HG02938 (cell line): ENCODE data around the gene MLH1.
A peak's percentile ranks its signal among the peaks of the same experiment; 100 is the strongest.

Source experiments
- ATAC-seq: cut with Tn5 transposase; IDR thresholded peaks from one replicate; pipeline ENCODE4 v1.9.1; 2021; ENCODE audit warnings: mild to moderate bottlenecking, moderate library complexity; ENCODE audit not compliant: unreplicated experiment

The MLH1 gene

DNA sequence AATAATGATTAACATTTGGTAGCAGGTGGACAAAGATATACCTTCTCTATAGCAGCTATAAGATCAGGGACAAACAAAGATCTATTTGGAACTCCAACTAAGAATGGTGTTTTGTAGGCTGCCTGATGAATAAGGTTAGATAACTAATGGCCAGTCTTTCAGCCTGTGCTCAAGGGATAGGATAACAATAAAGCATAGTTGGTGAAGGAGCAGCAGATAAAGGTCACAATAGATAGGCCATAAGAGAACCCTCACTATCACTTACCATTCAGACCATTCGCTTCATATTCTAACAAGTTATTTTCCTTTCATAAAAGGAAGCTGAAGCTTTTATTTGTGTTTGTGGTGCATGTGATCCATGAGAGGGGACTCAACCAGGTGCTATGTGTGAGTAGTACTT, 20.2 kb upstream of the MLH1 start:
- no peak for ATAC-seq

DNA sequence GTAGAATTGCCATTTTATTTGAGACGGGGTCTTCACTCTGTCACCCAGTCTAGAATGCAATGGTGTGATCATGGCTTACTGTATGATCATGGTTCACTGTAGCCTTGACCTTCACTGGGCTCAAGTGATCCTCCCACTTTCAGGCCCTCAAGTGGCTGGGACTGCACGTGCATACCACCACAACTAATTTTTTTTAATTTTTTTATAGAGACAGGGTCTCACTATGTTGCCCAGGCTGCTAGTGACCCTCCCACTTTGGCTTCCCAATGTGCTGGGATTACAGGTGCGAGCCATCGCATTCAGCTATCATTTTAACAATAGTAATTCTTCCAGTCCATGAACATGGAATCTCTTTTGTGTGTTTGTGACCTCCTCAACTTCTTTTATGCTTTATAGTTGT, 12.3 kb upstream of the MLH1 start:
- ATAC-seq, result no peak

DNA sequence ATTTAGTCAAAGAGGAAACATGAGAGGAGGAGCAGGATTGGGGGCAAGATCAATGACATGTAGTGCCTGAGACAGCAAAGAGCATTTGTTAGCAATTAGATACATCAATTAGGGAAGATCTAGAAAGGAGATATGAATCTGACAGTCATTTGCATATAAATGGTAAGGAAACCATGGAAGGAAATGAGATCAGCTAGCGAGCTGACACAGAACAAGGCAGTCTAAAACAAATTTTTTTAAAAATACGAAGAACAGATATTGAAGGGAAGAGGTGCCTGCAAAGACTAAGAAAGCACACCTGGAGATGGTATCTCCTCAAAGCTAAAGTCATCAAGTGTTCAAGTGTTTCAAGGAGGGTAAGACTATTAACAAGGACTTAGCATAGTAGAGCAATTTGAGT, 5.0 kb upstream of the MLH1 start:
- ATAC-seq, result no peak

DNA sequence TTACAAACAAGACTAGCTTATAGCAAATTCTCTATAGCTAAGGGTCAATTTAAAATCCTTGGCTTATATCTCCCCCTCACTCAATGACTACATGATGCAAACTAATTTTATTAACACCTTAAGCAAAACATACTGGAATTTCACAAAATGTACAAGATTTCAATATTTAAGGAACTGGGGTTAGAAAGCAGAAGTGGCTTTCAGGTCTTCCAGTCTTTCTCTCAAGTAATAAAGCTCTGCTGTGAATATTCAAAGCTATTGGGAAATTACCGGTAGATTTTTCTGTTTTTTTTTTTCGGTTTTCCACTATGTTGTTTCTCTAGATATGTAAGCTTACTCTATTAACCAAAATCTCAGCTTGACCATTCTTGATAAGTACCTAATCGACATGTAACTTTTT, 4.3 kb upstream of the MLH1 start:
- ATAC-seq, result no peak

DNA sequence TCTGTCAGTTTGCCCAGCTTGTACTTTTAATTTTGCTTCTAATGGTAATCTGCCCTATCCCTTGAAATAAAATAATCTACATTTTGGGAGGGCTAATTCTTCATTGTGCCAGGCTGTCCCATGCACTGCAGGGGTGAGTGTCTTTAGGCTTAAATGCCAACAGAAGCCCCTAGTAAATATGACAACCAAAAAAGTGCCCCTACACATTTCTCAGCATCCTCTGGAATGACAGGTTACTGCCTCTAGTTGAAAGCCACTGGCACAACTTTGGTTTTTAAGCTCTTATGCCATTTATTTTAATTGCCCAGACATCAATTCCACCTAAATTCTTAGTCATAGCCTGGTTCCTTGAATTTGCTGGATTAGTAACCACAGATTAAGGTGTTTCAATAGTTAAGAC, 3.8 kb upstream of the MLH1 start:
- ATAC-seq, result no peak

DNA sequence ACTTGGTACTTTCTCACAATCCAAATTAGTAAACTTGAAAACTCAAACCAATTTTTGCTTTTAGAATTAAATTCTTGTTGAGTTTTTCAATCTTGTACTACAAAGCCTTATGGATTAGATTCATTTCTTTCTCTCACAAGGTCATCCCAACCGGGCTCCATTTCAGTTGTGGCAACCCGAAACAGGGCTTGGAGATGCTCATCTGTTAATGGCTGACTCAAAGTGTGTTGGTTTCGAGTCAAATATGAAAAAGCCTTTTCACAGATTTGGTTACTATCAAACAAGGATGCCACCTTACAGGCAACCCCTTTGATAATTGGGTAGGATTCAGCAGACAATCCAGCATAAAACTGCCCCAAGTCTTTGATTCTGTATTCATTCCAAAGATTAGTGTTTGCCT, 2.2 kb upstream of the MLH1 start:
- ATAC-seq, result no peak

DNA sequence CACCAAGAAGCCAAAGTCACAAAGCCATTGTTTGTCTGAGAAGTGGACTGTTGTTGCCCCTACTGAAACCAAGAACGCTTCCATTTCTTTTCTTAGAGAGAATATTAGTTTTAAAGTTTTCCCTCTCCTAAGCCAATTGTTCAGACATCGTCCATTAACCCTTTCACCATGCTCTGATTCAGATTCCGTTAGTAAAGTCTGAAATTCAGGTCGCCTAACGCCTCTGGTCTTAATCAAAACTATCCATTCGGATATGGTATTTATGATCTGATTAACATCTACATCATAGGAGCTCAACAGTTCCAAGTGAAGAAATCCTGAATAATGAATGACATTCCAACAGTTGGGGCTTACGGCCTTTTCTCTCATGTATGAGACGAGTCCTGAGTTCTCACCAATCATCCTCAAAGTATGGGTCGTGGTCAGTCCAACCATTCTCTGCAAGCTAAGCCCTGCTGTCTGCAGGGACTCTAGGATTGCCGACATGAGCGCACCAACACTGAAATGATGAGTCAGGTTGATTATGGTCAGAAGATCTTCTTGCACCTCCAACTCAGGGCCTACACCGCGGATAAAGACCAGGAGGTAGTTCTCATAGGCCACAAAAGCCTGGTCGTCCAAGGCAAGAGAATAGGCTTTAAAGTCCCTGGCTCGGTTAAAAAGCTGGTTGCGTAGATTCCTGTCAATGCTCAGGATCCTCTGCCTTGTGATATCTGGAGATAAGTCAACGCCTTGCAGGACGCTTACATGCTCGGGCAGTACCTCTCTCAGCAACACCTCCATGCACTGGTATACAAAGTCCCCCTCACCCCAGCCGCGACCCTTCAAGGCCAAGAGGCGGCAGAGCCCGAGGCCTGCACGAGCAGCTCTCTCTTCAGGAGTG, 1.2 kb upstream of the MLH1 start:
- ATAC-seq, result no peak

DNA sequence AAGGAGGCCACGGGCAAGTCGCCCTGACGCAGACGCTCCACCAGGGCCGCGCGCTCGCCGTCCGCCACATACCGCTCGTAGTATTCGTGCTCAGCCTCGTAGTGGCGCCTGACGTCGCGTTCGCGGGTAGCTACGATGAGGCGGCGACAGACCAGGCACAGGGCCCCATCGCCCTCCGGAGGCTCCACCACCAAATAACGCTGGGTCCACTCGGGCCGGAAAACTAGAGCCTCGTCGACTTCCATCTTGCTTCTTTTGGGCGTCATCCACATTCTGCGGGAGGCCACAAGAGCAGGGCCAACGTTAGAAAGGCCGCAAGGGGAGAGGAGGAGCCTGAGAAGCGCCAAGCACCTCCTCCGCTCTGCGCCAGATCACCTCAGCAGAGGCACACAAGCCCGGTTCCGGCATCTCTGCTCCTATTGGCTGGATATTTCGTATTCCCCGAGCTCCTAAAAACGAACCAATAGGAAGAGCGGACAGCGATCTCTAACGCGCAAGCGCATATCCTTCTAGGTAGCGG, 452 bp upstream of the MLH1 start, which contains the start of gene EPM2AIP1:
Gene EPM2AIP1, minus strand, starts transcription at position 326 of the 520 bp plus-strand sequence. Its CDS starts 54 bp downstream, at position 272.
- peak; percentile 84 for ATAC-seq

DNA sequence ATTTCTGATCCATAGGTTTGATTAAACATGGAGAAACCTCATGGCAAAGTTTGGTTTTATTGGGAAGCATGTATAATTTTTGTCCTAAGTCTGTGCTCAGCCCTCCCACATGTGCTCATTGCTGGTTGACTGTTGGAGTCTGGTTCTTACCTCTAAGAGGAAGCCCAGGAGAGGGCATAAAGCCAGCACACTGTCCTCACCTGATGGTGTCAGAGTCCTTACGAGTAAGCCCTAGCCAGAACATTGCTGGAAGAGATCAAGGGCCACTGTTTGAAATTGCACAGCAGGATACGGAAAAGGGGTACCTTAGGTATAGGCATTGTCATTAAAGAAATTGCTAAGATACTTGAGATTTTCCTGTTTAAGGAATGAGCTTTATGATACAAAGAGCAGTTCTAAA, 21.3 kb downstream of the MLH1 start:
- ATAC-seq, result no peak

DNA sequence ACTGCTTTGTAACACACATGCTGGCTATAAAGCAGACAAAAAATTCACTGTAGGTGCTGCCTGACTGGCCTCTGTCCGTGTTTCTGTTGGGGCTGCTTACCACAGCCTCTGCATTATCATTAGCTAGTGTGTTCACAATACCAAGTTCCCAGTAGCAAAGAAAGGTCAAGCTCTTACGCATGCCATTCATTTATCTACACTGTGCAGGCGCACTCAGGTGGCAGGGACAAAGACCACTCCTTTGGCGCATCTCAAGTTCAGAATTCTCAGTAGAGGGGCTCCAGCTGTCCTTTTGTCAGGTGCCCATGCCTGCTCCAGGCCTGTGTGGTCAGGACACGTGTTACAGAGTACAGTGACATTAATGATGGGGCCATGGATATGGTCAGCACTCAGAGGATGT, 22.3 kb downstream of the MLH1 start:
- no peak for ATAC-seq

DNA sequence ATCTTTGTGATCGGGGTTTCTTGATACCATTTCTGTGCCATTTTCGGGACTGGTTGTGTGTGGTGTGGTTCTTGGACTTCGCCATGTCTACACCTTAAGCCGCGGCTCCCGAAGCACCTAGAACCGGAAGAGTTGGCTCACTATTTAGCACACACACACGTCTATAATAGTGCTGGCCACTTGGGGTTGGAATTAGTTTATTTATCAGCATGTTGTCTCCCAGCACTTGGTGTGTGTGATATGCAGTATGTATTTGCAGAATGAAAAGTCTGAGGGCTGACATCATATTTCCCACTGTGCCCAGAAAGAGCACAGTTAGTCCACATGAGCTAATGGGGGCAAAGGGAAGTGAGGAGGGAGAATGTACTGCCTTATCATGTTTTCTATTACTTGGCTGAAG, 23.6 kb downstream of the MLH1 start:
- no peak for ATAC-seq

DNA sequence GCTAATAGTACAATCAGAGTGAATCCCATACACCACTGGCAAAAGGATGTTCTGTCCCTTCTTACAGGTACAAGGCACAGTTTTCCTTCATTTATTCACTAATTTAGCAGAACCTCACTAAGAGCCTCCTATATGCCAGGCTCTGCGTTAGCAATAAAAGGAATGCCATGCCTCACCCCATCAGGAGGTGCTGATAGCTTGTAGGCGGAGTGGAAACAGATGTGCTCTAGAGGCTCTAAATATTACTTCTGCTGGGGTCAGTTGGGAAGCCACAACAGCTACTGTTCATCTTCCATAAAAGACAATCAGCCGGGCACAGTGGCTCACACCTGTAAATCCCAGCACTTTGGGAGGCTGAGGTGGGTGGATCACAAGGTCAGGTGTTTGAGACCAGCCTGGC, 24.4 kb downstream of the MLH1 start:
- ATAC-seq, result no peak

DNA sequence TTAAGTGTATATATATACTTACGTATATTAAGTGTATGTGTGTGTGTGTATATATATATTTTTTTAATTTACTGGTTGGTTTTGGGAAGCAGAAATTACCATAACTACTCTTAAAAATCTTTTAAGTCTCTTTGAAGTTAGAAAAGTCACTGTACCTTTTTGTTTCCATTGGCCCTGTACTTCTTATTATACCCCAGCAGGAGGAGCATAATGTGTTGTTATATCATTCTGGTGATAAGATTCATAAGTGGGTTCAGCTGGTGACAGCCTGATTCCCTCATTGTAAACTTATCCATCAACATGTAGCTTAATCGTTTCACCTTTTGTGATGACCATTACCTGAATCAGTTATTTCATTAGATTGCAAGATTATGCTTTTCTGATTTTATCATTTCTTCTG, 30.8 kb downstream of the MLH1 start:
- no peak for ATAC-seq

DNA sequence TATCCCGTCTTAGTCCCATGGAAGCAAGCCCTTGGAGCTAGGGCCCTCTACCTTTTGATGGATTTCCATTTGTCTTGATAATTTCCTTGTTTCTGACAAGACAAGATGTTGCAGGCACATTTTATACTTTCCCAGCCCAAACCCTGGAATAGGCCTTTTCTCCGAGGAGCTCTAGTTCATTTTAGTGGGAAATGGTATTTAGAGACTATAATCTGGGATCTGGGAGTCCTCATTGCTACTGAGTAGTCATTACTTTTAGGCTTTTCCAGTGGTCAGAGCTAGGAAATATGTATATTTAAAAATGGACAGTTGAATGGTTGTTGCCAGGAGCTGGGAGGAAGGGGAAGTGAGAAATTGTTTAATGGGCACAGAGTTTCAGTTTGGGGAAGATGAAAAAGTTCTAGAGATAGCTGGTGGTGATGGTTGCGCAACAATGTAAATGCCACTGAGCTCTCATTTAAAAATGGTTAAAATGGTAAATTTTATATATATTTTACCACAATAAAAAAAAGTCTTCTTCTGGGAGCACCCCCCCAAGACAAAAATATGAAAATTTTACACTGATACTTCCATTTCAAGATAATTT, 31.6 kb downstream of the MLH1 start:
- no peak for ATAC-seq

DNA sequence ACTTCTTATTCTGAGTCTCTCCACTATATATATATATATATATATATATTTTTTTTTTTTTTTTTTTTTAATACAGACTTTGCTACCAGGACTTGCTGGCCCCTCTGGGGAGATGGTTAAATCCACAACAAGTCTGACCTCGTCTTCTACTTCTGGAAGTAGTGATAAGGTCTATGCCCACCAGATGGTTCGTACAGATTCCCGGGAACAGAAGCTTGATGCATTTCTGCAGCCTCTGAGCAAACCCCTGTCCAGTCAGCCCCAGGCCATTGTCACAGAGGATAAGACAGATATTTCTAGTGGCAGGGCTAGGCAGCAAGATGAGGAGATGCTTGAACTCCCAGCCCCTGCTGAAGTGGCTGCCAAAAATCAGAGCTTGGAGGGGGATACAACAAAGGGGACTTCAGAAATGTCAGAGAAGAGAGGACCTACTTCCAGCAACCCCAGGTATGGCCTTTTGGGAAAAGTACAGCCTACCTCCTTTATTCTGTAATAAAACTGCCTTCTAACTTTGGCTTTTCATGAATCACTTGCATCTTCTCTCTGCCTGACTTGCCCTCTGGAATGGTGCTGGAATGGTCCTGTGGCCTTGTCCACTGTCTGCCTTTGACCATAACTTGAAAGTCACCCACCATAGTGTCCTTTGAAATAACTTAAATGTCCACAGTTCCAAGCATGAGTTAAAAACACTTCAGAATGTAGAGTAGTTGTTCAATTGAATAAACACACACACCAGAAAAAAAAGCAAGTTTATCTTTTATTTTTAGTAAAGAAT, 32.4 kb downstream of the MLH1 start:
- no peak for ATAC-seq

DNA sequence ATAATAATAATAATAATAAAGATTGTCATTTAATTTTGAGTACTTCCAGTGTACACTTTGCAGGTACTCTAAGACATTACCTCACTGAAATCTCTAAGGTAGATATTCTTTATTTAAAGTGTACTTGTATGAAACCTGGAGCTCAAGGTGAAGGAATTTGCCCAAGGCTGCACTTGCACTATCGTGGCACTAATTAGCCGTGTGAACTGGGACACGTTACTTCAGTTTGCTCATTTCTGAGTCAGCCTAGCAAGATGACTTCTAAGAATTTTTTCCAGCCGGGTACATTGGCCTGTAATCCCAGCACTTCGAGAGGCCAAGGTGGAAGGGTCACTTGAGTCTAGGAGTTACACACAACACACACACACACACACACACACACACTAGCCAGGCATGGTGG, 33.5 kb downstream of the MLH1 start:
- no peak for ATAC-seq

DNA sequence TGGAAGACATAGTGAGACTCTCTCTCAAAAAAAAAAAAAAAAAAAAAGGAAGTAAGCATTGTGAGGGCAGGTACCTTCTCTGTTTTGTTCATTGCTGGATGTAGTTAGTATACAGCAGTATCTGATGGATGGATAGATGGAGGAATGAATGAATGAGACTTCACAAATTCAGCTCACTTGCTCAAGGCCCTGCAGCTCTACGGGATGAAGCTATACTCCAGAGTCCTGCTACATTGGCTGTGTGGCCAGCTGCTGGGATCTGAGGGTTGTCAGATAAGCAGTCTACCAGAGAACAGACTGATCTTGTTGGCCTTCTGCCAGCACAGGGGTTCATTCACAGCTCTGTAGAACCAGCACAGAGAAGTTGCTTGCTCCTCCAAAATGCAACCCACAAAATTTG, 35.0 kb downstream of the MLH1 start:
- ATAC-seq, result no peak

DNA sequence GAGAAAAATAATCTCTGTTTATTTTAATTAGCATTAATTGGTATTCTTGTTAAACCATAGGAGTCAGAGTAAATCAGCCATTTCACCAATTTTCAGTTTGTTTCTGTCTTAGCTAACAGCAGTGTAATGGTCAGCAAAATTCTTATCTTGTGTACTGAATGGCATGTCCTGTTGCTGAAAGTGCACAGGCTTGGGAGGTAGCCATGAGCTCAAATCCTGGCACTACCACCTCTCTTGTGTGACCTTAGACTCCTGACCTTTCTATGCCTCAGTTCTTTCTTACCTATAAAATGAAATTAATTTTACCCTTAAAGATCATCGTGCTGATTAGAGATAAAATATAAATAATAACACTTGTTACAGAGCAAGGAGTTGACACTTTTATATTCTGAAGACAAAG, 35.8 kb downstream of the MLH1 start:
- no peak for ATAC-seq

DNA sequence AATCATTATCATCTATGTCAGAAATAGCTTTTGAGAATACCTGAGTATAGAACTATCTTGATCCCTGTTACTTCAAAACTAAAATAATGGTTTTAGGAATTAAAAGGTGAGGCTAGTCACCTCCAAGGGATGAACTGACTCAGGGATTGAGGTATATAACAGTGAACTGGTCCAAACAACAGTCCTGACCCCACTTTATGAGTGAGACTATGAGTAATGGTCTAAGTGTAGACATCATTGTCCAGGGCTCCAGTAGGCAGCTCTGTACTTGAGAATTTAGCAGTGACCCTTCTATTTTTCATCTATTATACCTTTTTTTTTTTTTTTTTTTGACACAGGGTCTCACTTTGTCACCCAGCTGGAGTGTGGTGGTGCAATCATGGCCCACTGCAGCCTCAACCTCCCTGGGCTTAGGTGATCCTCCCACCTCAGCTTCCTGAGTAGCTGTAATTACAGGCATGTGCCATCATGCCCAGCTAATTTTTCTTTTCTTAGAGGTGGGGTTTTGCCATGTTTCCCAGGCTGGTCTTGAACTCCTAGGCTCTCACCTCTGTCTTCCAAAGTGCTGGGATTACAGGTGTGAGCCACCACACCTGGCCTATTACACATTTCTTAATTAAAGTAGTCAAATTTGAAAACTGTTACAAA, 36.3 kb downstream of the MLH1 start:
- no peak for ATAC-seq

DNA sequence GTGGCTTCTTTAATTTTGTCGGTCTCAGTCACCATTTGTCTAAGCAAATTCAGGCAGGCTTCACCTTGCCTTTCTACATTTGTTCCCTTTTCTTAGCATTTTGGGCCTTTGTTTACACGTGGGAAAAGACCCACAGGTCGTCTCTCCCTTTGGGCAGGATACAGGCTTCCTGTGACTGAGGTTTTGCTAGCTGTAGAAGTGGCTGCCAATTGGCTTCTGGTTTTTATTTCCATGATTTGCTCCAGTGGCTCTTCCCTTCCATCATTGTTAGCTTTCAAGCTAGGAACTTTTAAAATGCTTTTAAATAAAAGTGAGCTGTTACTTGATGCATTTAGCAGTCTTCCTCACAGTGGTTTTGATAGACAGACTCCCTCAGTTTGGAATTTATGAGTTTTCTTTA, 37.3 kb downstream of the MLH1 start:
- no peak for ATAC-seq

DNA sequence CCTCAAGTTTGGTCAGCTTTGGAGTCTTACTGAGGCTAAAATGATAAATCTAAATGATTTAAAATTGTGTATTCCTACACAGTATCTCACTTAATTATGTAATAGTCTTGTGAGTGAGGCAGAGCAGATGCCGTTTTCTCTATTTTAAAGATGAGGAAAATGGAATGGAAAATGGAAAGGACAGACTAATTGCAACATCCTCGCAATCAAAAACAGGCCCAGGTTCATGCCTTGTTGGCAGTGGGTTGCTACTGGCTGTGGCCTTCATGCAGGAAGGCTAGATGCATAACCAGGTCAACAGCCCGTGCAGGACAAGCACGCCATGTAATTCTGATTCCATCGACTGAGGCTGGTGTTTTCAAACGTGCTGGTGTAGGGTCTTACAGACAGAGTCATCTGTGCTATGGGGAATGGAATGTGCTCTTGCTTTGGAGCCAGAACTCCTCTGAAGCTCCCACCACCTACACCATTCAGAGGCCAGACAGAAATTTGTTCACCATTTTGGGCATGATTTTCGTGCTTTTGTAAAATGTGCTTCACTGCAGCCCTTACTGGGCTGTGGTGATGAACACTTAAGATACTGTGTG, 37.9 kb downstream of the MLH1 start:
- ATAC-seq, result no peak
